ENCODE data around the gene STRADA. TPM values are rescaled to one million over a fixed set of nuclear protein-coding genes. Genes with fewer than 3 reads are reported as not detected.

STRADA gene
- total RNA-seq, 3 donors from 2014 or later (not counting 1 experiment from before 2014, with no cell fraction given), result 72.6 to 83.1 (median 78.2) TPM

- H3K9me3 Mint-ChIP-seq, result no peaks in the 10 kb centered on the region
- Histone ChIP-seq H3K4me1 (ENCODE audit: control insufficient read depth, insufficient read depth, low read length) (no peaks in the 10 kb centered on the region), H3K36me3 (ENCODE audit: control insufficient read depth, insufficient read depth, low read length) (peaks cover 77% of the 10 kb centered on the region), H3K9me3 (ENCODE audit: control insufficient read depth, insufficient read depth, low read length) (no peaks in the 10 kb centered on the region), H3K4me3 (ENCODE audit: low read length) (no peak overlapping the region), H3K27me3 (ENCODE audit: control insufficient read depth, insufficient read depth, low read length) (no peaks in the 10 kb centered on the region), H3K27ac (ENCODE audit: low read length) (no peak overlapping the region)
- ATAC-seq (no peak), DNase-seq (no peak)
- no peak overlapping the region for H3K4me3 Mint-ChIP-seq
- no peak overlapping the region for H3K27ac Mint-ChIP-seq
- peaks cover 8% of the 10 kb centered on the region for H3K36me3 Mint-ChIP-seq
- no peaks in the 10 kb centered on the region for H3K27me3 Mint-ChIP-seq (ENCODE audit: low read depth in 2 of 2)
- TF ChIP-seq CTCF (IDR thresholded peaks at IDR 0.05), result no peak
- 87% methylated on average over 3 of the region's 3 CpGs for WGBS (ENCODE audit: insufficient coverage)
- H3K4me1 Mint-ChIP-seq, result peaks cover 0 to 4% of the 10 kb centered on the region in 2 donors
- intact Hi-C loops (cut with micrococcal nuclease), result no loop called here
Observed at GRCh38 chr17:63686138-63686685, 55.4 kb downstream of the STRADA start.

- H3K9me3 ChIP-seq (ENCODE audit: control insufficient read depth, insufficient read depth, low read length), result no peaks in the 10 kb centered on the region
- TF ChIP-seq CTCF (IDR thresholded peaks at IDR 0.05), result no peak
- Mint-ChIP-seq H3K4me3 (no peak overlapping the region), H3K27ac (no peak overlapping the region), H3K36me3 (peaks cover 8% of the 10 kb centered on the region), H3K27me3 (ENCODE audit: low read depth in 2 of 2) (no peaks in the 10 kb centered on the region), H3K9me3 (no peaks in the 10 kb centered on the region), H3K4me1 (no peaks in the 10 kb centered on the region)
- intact Hi-C loops (cut with micrococcal nuclease), result no loop called here
- peaks cover 72% of the 10 kb centered on the region for H3K36me3 ChIP-seq (ENCODE audit: control insufficient read depth, insufficient read depth, low read length)
- DNase-seq (no peak), ATAC-seq (no peak)
- no CpG with 5 or more reads among the region's 3 CpGs for WGBS (ENCODE audit: insufficient coverage)
- no peaks in the 10 kb centered on the region for H3K4me1 ChIP-seq (ENCODE audit: control insufficient read depth, insufficient read depth, low read length)
- H3K4me3 ChIP-seq (ENCODE audit: low read length), result no peak overlapping the region
- H3K27me3 ChIP-seq (ENCODE audit: control insufficient read depth, insufficient read depth, low read length), result no peaks in the 10 kb centered on the region
- H3K27ac ChIP-seq (ENCODE audit: low read length), result no peak overlapping the region
Observed at GRCh38 chr17:63685578-63685977, 56.0 kb downstream of the STRADA start.

GRCh38 chr17:63685041-63685440 lies 56.6 kb downstream of the STRADA start:
- ATAC-seq, result no peak
- Mint-ChIP-seq H3K27me3 (ENCODE audit: low read depth in 2 of 2) (no peaks in the 10 kb centered on the region), H3K4me3 (no peak overlapping the region), H3K36me3 (peaks cover 8% of the 10 kb centered on the region), H3K27ac (no peak overlapping the region), H3K9me3 (no peaks in the 10 kb centered on the region), H3K4me1 (no peaks in the 10 kb centered on the region)
- intact Hi-C loops (cut with micrococcal nuclease), result no loop called here
- no peak for TF ChIP-seq CTCF (IDR thresholded peaks at IDR 0.05)
- no peaks in the 10 kb centered on the region for H3K4me1 ChIP-seq (ENCODE audit: control insufficient read depth, insufficient read depth, low read length)
- peaks cover 68% of the 10 kb centered on the region for H3K36me3 ChIP-seq (ENCODE audit: control insufficient read depth, insufficient read depth, low read length)
- H3K27ac ChIP-seq (ENCODE audit: low read length), result no peak overlapping the region
- H3K4me3 ChIP-seq (ENCODE audit: low read length), result no peak overlapping the region
- H3K27me3 ChIP-seq (ENCODE audit: control insufficient read depth, insufficient read depth, low read length), result no peaks in the 10 kb centered on the region
- H3K9me3 ChIP-seq (ENCODE audit: control insufficient read depth, insufficient read depth, low read length), result no peaks in the 10 kb centered on the region
- DNase-seq, result no peak
- WGBS (ENCODE audit: insufficient coverage), result 98% methylated on average over 2 of the region's 2 CpGs

- Mint-ChIP-seq H3K27ac (no peak overlapping the region), H3K4me3 (no peak overlapping the region), H3K9me3 (no peaks in the 10 kb centered on the region), H3K4me1 (no peaks in the 10 kb centered on the region), H3K27me3 (ENCODE audit: low read depth in 2 of 2) (no peaks in the 10 kb centered on the region), H3K36me3 (peaks cover 8% of the 10 kb centered on the region)
- Histone ChIP-seq H3K4me3 (ENCODE audit: low read length) (no peak overlapping the region), H3K36me3 (ENCODE audit: control insufficient read depth, insufficient read depth, low read length) (peaks cover 51% of the 10 kb centered on the region), H3K4me1 (ENCODE audit: control insufficient read depth, insufficient read depth, low read length) (no peaks in the 10 kb centered on the region), H3K9me3 (ENCODE audit: control insufficient read depth, insufficient read depth, low read length) (no peaks in the 10 kb centered on the region), H3K27ac (ENCODE audit: low read length) (no peak overlapping the region), H3K27me3 (ENCODE audit: control insufficient read depth, insufficient read depth, low read length) (no peaks in the 10 kb centered on the region)
- TF ChIP-seq CTCF (IDR thresholded peaks at IDR 0.05), result no peak
- intact Hi-C loops (cut with micrococcal nuclease), result no loop called here
- ATAC-seq (no peak), DNase-seq (no peak)
Observed at GRCh38 chr17:63682981-63683380, 58.6 kb downstream of the STRADA start.

Data from natural killer cell (primary cell).